ENCODE results near the gene SUCLG2.

- TF ChIP-seq CTCF (optimal IDR thresholded peaks at IDR 0.05 in 1 of 3, IDR thresholded peaks at IDR 0.05 in 1 of 3, conservative IDR thresholded peaks at IDR 0.05 in 1 of 3; ENCODE audit: extremely low read depth in 1 of 3, insufficient read depth in 2 of 3, low read length in 3 of 3) (no peak), EZH2 (IDR thresholded peaks at IDR 0.05; ENCODE audit: low read length) (no peak)
Observed at GRCh38 chr3:67653425-67654098, 850 bp downstream of the SUCLG2 start.
